K562 (cell line): ENCODE data around the gene HDAC6. TPM values are rescaled to one million over a fixed set of nuclear protein-coding genes. Genes with fewer than 3 reads are reported as not detected.

Experiments
- ATF1 ChIP-seq, 2 experiments: fragments of 450-650 bp in 1 of 2; IDR thresholded peaks; 2 replicates each; pipeline ENCODE4 v1.6.1; 2016; ENCODE audit warnings: missing compliant biosample characterization in 1 of 2, missing genetic modification characterization in 1 of 2
- FUS ChIP-seq: fragments of 200-400 bp; formaldehyde crosslinking; optimal IDR thresholded peaks from 2 replicates; pipeline ENCODE3; 2017; ENCODE audit warnings: low read depth, low read length
- PCBP2 ChIP-seq: fragments of 200-400 bp; formaldehyde crosslinking; IDR thresholded peaks from 2 replicates; pipeline ENCODE4 v1.6.1; 2018; ENCODE audit warnings: low read length, low read depth, mild to moderate bottlenecking, moderate library complexity; ENCODE audit not compliant: poor library complexity, severe bottlenecking
- TAF7 ChIP-seq: fragments of 450-650 bp; IDR thresholded peaks from 2 replicates; pipeline ENCODE4 v1.6.1; 2016; ENCODE audit warnings: missing genetic modification characterization, missing compliant biosample characterization
- polyA plus RNA-seq, 8 experiments: library from polyadenylated mRNA; depleted of rRNA in 4 of 8; stranded (reverse) in 5 of 8; unstranded in 3 of 8; fragments of >200 nt; fragmentation: Nextera tagmentation in 2 of 8; fragmentation: Illumina TruSeq in 1 of 8; extraction: Ambion mirVana in 2 of 8; extraction: Trizol in 1 of 8; gene quantifications; 2 replicates each; pipeline versions ENCODE4 v1.2.1 to v1.2.3, GENCODE V29; 2011 to 2014; ENCODE audit warnings: inconsistent platforms in 1 of 8, missing spikeins in 1 of 8
- total RNA-seq, 7 experiments: library from RNA; depleted of rRNA in 6 of 7; stranded (reverse); fragments of >200 nt in 6 of 7; fragmentation: Illumina TruSeq in 2 of 7; extraction: Trizol in 2 of 7; gene quantifications; 2 replicates each; pipeline versions ENCODE4 v1.2.1 to v1.2.3, GENCODE V29; 2011 to 2021; ENCODE audit warnings: low replicate concordance in 1 of 7
- TF ChIP-seq, protein P1 (sequence below): fragments of 450-650 bp; IDR thresholded peaks from 2 replicates; pipeline ENCODE4 v1.6.1; 2016; ENCODE audit warnings: mild to moderate bottlenecking, moderate library complexity

HDAC6 gene
- total and polyA plus RNA-seq, 9 of the 15 experiments (the other 6 are each of a cell fraction or from before 2014, with no cell fraction given), result 29.9 to 101 (median 71.2) TPM

DNA sequence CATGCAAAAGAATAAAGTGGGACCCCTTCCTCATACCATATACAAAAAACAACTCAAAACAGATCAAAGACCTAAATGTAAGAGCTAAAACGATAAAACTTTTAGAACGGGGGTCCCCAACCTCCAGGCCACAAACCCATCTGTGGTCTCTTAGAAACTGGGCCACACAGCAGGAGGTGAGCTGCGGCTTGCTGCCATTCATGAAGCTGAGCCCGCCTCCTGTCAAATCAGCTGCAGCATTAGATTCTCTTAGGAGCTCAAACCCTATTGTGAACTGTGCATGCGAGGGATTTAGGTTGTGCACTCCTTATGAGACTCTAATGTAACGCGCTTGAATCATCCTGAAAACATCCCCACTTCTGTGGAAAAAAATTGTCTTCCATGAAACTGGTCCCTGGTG, 22.5 kb upstream of the HDAC6 start (continued):
- TF ChIP-seq, protein P1, sequence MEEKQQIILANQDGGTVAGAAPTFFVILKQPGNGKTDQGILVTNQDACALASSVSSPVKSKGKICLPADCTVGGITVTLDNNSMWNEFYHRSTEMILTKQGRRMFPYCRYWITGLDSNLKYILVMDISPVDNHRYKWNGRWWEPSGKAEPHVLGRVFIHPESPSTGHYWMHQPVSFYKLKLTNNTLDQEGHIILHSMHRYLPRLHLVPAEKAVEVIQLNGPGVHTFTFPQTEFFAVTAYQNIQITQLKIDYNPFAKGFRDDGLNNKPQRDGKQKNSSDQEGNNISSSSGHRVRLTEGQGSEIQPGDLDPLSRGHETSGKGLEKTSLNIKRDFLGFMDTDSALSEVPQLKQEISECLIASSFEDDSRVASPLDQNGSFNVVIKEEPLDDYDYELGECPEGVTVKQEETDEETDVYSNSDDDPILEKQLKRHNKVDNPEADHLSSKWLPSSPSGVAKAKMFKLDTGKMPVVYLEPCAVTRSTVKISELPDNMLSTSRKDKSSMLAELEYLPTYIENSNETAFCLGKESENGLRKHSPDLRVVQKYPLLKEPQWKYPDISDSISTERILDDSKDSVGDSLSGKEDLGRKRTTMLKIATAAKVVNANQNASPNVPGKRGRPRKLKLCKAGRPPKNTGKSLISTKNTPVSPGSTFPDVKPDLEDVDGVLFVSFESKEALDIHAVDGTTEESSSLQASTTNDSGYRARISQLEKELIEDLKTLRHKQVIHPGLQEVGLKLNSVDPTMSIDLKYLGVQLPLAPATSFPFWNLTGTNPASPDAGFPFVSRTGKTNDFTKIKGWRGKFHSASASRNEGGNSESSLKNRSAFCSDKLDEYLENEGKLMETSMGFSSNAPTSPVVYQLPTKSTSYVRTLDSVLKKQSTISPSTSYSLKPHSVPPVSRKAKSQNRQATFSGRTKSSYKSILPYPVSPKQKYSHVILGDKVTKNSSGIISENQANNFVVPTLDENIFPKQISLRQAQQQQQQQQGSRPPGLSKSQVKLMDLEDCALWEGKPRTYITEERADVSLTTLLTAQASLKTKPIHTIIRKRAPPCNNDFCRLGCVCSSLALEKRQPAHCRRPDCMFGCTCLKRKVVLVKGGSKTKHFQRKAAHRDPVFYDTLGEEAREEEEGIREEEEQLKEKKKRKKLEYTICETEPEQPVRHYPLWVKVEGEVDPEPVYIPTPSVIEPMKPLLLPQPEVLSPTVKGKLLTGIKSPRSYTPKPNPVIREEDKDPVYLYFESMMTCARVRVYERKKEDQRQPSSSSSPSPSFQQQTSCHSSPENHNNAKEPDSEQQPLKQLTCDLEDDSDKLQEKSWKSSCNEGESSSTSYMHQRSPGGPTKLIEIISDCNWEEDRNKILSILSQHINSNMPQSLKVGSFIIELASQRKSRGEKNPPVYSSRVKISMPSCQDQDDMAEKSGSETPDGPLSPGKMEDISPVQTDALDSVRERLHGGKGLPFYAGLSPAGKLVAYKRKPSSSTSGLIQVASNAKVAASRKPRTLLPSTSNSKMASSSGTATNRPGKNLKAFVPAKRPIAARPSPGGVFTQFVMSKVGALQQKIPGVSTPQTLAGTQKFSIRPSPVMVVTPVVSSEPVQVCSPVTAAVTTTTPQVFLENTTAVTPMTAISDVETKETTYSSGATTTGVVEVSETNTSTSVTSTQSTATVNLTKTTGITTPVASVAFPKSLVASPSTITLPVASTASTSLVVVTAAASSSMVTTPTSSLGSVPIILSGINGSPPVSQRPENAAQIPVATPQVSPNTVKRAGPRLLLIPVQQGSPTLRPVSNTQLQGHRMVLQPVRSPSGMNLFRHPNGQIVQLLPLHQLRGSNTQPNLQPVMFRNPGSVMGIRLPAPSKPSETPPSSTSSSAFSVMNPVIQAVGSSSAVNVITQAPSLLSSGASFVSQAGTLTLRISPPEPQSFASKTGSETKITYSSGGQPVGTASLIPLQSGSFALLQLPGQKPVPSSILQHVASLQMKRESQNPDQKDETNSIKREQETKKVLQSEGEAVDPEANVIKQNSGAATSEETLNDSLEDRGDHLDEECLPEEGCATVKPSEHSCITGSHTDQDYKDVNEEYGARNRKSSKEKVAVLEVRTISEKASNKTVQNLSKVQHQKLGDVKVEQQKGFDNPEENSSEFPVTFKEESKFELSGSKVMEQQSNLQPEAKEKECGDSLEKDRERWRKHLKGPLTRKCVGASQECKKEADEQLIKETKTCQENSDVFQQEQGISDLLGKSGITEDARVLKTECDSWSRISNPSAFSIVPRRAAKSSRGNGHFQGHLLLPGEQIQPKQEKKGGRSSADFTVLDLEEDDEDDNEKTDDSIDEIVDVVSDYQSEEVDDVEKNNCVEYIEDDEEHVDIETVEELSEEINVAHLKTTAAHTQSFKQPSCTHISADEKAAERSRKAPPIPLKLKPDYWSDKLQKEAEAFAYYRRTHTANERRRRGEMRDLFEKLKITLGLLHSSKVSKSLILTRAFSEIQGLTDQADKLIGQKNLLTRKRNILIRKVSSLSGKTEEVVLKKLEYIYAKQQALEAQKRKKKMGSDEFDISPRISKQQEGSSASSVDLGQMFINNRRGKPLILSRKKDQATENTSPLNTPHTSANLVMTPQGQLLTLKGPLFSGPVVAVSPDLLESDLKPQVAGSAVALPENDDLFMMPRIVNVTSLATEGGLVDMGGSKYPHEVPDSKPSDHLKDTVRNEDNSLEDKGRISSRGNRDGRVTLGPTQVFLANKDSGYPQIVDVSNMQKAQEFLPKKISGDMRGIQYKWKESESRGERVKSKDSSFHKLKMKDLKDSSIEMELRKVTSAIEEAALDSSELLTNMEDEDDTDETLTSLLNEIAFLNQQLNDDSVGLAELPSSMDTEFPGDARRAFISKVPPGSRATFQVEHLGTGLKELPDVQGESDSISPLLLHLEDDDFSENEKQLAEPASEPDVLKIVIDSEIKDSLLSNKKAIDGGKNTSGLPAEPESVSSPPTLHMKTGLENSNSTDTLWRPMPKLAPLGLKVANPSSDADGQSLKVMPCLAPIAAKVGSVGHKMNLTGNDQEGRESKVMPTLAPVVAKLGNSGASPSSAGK, result no peak
- no peak for TF ChIP-seq TAF7 (tag)
- TF ChIP-seq PCBP2, result no peak
- no peak for TF ChIP-seq ATF1 (CRISPR knock-in tag; IDR thresholded peaks at IDR 0.05)
- no peak for TF ChIP-seq ATF1 (tag; IDR thresholded peaks at IDR 0.05)
- no peak for TF ChIP-seq FUS
